ENCODE results near the gene NTS. TPM values are rescaled to one million over a fixed set of nuclear protein-coding genes. Genes with fewer than 3 reads are reported as not detected.

Gene NTS
- total RNA-seq, 1 experiment from 2014 or later: 5.1 TPM

DNA sequence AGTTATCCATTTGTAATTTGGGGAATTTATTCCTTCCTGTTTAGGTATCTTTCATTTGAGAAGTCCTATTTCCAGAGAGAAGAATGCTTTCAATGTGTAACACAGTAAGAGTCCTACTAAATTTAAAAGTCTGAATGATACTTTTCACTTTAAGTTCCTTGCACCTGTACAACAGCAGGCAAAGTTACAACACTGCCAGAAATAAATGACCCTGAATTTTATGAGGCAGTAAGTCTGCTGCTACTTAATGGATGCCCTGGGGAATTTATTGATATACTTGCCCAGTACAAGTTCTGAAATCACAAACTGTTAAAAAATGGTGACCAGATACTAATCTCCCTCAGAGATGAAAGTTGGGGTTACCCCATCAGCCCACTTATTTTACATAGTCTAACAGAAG lies 53.1 kb downstream of the NTS start:
- no peaks in the 10 kb centered on the region for H3K79me1 ChIP-seq (ENCODE audit: insufficient read depth, low read depth, low read length, poor library complexity, severe bottlenecking)
- H3T11ph ChIP-seq (ENCODE audit: low read length): no peak overlapping the region
- no peak overlapping the region for H3K4me2 ChIP-seq (ENCODE audit: insufficient read depth, insufficient read length, low read length)
- Mint-ChIP-seq H3K27me3 (ENCODE audit: low read depth) (no peaks in the 10 kb centered on the region), H3K36me3 (ENCODE audit: insufficient read depth in 1 of 3, low read depth in 3 of 3) (peaks cover 12 to 30% (median 21%) of the 10 kb centered on the region in 3 experiments), H3K27ac (no peak overlapping the region), H3K9me3 (peaks cover 5 to 16% of the 10 kb centered on the region in 2 experiments), H3K4me1 (peaks cover 0 to 7% of the 10 kb centered on the region in 2 experiments; a peak in 2 of 4 replicates), H3K4me3 (no peak overlapping the region)
- no peak overlapping the region for H2BK15ac ChIP-seq (ENCODE audit: low read depth, low read length)
- no peak overlapping the region for H2BK120ac ChIP-seq (ENCODE audit: low read depth, low read length, poor library complexity, severe bottlenecking)
- no peak overlapping the region for H3K14ac ChIP-seq (ENCODE audit: insufficient read depth, low read length)
- H3K4me1 ChIP-seq (ENCODE audit: insufficient read depth, low read length): no peaks in the 10 kb centered on the region
- H2BK20ac ChIP-seq (ENCODE audit: low read depth, low read length, poor library complexity, severe bottlenecking): no peak overlapping the region
- no peak overlapping the region for H3K27ac ChIP-seq (ENCODE audit: insufficient read length, low read depth, low read length)
- H2BK12ac ChIP-seq (ENCODE audit: insufficient read length, low read depth, low read length): no peak overlapping the region
- H3K56ac ChIP-seq (ENCODE audit: insufficient read length, low read depth, low read length): no peak overlapping the region
- no peak overlapping the region for H4K5ac ChIP-seq (ENCODE audit: insufficient read length, low read depth, low read length)
- no peak overlapping the region for H2AK5ac ChIP-seq (ENCODE audit: insufficient read length, low read length)
- DNase-seq: no peak
- no peak overlapping the region for H4K8ac ChIP-seq (replicated peaks; ENCODE audit: insufficient read length, low read depth, low read length)
- H2AFZ ChIP-seq (ENCODE audit: low read length): no peak overlapping the region
- H3K18ac ChIP-seq (ENCODE audit: insufficient read length, low read depth, low read length): no peak overlapping the region
- no peak overlapping the region for H4K91ac ChIP-seq (ENCODE audit: insufficient read length, low read depth, low read length)
- H3K9ac ChIP-seq (ENCODE audit: extremely low read depth, insufficient read length, low read length): no peak overlapping the region
- H3K27me3 ChIP-seq (ENCODE audit: insufficient read depth, low read length): no peaks in the 10 kb centered on the region
- no peaks in the 10 kb centered on the region for H3K23me2 ChIP-seq (ENCODE audit: insufficient read length, low read depth, low read length, poor library complexity, severe bottlenecking)
- TF ChIP-seq, protein P1, sequence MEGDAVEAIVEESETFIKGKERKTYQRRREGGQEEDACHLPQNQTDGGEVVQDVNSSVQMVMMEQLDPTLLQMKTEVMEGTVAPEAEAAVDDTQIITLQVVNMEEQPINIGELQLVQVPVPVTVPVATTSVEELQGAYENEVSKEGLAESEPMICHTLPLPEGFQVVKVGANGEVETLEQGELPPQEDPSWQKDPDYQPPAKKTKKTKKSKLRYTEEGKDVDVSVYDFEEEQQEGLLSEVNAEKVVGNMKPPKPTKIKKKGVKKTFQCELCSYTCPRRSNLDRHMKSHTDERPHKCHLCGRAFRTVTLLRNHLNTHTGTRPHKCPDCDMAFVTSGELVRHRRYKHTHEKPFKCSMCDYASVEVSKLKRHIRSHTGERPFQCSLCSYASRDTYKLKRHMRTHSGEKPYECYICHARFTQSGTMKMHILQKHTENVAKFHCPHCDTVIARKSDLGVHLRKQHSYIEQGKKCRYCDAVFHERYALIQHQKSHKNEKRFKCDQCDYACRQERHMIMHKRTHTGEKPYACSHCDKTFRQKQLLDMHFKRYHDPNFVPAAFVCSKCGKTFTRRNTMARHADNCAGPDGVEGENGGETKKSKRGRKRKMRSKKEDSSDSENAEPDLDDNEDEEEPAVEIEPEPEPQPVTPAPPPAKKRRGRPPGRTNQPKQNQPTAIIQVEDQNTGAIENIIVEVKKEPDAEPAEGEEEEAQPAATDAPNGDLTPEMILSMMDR (conservative IDR thresholded peaks at IDR 0.05): no peak
- H4K20me1 ChIP-seq (ENCODE audit: control insufficient read depth, insufficient read depth, insufficient read length): no peaks in the 10 kb centered on the region
- no peaks in the 10 kb centered on the region for H3K79me2 ChIP-seq (ENCODE audit: insufficient read depth, low read length)
- H3K9me3 ChIP-seq (ENCODE audit: control insufficient read depth, low read depth, low read length): no peaks in the 10 kb centered on the region
- no peak overlapping the region for H3K4ac ChIP-seq (ENCODE audit: low read depth, low read length)
- H3K23ac ChIP-seq (ENCODE audit: insufficient read length, low read depth, low read length): no peak overlapping the region
- H2BK5ac ChIP-seq (ENCODE audit: insufficient read length, low read length): no peak overlapping the region

Other genes starting within 250 kb of the NTS start
- 0.04 TPM in 2 replicates for gene RASSF9, start 37.9 kb upstream of the NTS start, total RNA-seq (2021)